Cardiac septum (tissue), 1 donor: ENCODE measurements around the gene CARNS1. TPM values are rescaled to one million over a fixed set of nuclear protein-coding genes. Genes with fewer than 3 reads are reported as not detected.
A peak's percentile ranks its signal among the peaks of the same experiment; 100 is the strongest.

Source experiments
- DNase-seq: peaks from one replicate; pipeline ENCODE4 v3.0.0-alpha.2; 2020; ENCODE audit warnings: low spot score
- intact Hi-C: fragments of 100-400 bp; cut with DNase I; formaldehyde crosslinking; loops from one replicate; pipeline ENCODE4 v1.14.0; 2022
- total RNA-seq: library from RNA; stranded (reverse); fragmentation: NEBNext Ultra II Directional; extraction: Animal tissue kit (Norgen Biotek cat#: 25700); gene quantifications from one replicate; pipeline ENCODE4 v1.2.1, GENCODE V29; 2021
- donor health status: DM: no; HTN: no; CAD: no.

Gene CARNS1
- total RNA-seq, 1 donor from 2014 or later, result 22.2 TPM

DNA sequence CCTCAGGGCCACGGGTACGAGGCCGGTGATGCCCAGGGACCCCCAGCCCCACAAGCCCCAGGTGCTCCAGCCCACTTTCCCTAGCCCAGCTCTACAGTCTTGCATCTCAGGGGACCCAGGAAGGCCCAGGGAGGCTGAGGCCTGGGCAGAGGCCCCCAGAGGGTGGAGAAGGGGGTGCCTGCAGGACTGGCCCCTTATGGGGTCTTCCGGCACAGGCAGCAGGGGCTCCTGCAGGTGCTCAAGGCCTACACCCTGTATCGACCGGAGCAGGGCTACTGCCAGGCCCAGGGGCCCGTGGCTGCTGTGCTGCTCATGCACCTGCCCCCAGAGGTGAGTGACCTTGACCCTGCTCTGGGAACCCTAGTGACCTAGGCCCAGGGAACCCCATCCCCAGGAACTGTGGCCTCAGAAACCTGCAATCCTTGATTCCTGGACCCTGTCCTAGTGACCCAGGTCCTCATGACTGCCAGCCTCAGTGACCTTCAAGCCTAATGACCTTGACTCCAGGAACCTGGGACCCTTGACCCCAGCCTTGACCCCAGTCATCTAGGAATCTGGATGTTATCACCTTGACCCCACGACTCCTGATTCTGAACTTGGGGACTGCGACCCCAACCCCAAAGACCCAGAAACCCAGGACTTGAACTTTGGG lies 9.7 kb upstream of the CARNS1 start:
- DNase-seq, result no peak
- intact Hi-C loops, result no loop called here

DNA sequence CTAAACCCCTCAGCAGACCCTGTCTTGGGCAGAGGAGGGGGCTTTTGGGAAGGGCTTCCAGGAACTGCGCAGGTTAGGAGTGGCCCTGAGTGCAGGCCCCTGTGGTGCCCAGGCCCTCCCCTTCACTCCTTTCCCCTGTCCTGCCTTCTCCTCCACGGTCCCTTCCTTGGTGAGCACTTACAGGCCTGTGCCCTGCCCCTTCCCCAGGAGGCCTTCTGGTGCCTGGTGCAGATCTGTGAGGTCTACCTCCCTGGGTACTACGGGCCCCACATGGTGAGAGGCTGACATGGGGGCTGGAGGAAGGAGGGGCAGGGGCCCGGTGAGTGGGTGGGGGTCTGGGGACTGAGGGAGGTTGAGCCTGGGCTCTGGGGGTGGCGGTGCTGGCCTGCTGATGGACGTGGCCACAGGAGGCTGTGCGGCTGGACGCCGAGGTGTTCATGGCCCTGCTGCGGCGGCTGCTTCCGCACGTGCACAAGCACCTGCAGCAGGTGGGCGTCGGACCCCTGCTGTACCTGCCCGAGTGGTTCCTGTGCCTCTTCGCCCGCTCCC lies 9.0 kb upstream of the CARNS1 start:
- DNase-seq, result no peak
- intact Hi-C loops, result no loop called here

DNA sequence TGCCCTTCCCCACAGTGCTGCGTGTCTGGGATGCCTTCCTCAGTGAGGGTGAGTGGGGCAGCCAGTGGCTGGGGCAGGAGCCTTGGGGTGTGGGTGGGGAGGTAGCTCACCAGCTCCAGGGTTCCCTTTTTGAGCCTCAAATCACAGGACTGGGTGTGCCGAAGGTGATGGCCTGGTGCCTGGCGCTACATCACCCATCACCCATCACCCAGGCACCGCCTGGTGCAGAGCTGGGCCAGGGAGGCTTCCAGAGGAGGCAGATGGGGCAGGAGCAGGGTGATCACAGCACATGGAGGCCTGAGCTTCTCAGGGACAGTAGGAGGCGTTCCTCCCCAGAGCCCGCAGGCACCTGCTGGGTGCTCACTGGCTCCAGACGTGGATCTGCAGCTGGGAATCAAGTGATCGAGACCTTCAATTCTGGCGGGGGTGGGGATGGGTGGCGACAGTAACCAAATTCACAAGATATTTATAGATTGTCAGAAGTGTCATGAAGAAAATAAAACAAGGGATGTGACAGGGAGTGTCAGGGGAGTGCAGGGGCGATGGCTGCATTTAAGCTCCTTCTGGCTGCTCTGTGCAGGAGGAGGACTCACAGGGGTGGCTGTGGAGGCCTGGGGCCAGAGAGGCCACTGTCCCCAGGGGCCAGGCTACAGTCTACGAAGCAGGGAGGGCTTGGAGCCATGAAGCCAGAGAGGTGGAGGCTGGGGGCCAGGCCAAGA lies 8.3 kb upstream of the CARNS1 start:
- no peak for DNase-seq
- intact Hi-C loops, result no loop called here

DNA sequence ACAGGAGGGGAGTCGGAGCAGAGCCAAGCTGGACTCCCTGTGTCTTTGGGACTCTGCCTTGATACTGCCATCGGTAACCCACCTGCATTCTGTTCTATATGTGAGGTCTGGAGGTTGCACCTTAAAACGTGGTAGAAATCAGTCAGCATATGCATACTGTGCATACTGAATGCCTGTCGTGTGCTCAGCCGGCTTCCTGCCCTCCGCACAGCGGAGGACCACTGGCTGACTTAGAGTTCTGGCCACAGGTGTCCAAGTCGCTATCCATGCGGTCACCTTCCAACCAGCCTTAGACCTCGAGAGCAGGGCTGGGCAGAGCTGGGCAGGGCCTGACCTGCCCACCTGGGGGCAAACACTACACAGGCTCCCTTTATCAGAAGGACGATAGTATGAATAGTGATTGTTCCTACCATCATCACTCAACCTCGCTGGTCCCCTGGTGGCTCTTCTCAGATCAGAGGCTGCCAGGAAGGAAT lies 7.8 kb upstream of the CARNS1 start:
- intact Hi-C loops, result no loop called here

DNA sequence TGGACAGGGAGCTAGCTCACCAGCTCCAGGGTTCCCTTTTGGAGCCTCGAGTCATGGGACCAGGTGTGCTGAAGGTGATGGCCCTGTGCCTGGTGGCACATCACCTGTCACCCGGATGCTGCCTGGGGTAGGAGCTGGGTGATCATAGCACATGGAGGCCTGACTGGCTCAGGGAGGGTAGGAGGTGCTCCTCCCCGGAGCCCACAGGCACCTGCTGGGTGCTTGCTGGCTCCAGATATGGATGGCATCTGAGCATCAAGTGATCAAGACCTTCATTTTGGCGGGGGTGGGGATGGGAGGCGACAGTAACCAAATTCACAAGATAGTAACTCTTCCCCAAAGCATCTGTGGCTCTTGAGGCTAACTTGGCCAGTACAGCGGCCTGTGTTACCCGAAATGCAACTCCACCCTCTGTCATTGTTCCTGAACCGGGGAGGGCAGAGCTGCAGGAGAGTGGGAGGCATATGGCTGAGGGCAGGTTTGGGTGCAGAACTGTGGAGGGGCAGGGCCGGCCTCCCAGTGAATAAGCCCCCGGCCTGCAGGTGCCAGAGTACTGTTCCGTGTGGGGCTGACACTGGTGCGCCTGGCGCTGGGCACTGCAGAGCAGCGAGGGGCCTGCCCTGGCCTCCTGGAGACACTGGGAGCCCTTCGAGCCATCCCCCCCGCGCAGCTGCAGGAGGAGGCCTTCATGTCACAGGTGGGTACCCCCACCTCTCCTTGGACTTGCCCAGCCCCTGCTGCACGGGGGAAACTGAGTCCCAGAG lies 6.9 kb upstream of the CARNS1 start:
- intact Hi-C loops, result no loop called here

More for the DNA sequence above, 7.8 kb upstream of the CARNS1 start:
- no peak for DNase-seq

DNA sequence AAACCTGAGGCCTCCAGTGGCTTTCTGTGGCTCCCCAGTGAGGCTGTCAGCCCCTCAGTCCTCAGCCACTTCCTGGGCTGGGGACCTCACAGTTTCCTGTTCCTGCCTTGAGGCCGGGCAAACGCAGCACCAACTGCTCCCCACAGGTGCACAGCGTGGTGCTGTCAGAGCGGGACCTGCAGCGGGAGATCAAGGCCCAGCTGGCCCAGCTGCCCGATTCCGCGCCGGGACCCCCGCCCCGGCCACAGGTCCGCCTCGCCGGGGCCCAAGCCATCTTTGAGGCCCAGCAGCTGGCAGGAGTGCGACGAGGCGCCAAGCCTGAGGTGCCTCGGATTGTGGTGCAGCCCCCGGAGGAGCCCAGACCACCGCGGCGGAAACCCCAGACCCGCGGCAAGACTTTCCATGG lies 6.2 kb upstream of the CARNS1 start:
- intact Hi-C loops, result no loop called here
- no peak for DNase-seq

More for the DNA sequence above, 6.9 kb upstream of the CARNS1 start:
- DNase-seq, result no peak

DNA sequence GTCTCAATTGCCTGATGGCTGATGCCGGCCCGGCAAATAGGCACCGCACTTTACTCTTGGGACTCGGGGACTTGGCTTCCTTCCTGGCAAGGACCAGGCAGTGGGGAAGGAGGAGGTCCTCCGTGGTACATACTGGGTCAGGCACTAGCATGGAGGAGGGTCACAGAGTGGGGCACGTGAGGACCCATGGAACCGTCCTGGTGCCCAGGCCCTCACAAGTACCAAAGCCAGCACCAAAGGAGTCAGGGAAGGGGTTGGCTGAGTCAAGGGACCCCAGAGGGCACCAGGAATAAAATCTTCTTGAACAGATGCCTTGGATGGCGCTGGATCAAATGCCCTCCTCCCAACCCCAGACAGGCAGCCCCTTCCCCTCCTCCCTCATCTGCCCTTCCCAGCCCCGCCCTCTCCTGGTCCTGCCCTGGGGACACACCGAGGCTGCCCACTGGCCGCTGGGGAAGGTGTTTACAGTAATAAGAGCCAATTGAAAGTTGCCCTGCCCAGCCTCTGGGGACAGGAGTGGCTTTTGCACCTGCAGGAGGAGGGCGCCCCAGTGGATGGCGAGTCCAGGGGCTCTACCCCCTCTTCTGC lies 5.6 kb upstream of the CARNS1 start:
- DNase-seq, result no peak
- intact Hi-C loops, result no loop called here

DNA sequence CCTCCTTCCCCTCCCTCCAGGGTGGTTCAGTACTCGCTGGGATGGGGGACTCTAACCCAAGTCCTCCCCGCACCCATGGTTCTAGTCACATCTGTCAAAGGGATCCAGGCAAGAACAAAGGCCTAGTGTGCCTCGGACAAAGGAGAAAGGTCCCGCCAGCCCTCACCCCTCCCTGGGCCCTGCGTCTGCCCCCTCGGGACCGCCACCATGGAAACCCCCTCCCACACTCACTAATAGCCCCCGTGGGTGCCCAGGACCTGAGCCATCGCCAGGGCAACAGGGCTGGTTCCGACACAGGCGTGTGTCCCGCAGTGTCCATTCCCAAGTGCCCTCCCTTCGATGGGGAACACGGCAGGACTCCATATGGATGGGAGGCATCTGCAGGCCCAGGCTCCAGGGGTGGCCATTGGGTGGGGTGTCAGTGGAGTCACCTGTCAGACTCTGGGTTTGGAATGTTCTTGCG lies 5.1 kb upstream of the CARNS1 start:
- no peak for DNase-seq
- intact Hi-C loops, result no loop called here

DNA sequence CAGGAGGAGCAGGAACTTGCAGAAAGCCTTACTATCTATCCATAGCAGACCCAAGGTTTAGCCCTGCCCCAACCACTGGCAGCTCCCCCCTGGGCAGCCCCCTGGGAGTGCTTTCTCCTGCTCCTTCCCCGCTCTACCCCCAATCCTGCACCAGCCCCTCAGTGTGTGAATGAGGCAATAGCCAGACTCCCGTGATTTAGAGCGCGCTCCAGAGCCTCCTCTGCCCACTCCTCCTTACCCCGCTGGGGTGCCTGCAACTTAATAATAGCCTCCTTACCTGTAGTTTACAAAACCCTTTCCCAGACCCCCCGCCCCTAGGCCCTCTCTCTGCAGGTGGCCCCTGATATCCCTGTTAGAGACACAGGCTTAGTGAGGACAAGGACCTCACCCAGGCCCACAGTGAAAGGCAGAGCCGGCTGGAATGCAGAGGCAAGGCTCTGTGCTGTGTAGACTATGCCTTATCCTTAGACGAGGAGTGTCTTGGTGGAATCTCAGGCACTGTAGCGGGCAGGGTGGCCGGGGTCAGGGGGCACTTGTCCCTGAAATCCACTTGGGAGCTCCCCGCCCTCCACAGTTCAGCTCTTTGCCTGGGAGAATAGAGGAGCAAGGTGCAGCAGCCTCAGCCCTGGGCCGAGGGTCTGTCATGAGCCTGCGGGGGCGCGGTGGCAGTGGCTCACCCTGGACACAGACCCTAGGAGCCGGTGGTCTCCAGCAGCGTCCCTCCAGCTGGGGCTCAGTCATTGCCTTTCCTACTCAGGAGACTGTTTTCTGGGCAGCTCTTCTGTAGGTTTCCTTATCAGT lies 4.3 kb upstream of the CARNS1 start:
- intact Hi-C loops, result no loop called here

DNA sequence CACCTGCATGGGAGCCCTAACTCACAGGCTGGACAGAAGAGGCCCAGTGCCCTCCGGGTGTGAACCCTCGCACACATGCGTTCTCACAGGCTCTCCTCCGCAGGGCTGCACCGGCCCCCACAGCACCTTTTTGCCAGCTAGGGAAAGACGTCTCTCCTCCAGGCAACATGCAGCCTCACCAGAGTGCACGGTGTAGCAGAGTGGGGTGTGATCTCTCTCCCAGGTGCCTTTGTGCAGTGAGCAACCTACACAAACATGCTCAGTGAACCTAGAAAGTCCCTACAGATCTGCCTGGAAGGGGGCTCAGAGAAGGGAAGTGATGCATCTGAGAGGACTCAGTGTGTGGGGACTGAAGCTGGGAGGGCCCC lies 3.7 kb upstream of the CARNS1 start:
- no peak for DNase-seq
- intact Hi-C loops, result no loop called here

More for the DNA sequence above, 4.3 kb upstream of the CARNS1 start:
- no peak for DNase-seq

DNA sequence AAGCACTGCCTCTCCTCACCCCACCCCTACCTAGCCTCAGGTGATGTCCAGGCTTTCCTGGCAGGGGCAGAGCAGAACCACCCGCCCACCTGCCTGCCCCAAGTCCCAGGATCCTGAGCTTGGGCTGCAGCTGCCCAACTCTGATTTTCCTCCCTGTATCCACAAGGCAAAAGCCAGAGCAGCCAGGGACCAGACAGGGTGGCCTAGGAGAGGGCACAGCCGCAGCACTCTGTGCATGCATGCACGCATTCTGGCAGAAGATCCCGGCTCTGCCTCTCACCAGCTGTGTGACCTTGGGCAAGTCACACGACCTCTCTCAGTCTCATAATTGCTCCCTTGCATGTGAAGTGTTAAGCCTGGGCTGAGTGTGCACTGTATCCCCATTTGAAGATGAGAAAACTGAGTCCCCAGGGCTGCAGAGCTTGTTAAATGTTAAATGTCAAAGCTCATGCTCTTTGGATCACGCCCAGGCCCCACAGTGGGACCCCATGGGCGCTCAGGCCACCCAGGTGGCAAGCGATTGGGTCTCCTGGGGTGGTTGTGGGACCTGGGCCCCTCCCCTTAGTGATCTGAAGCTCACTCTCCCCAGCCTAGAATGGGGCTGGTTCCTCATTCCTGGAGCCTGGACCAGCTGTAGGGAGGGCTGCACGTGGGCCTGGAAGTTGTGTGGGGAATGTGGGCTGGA lies 2.8 kb upstream of the CARNS1 start:
- DNase-seq, result no peak
- intact Hi-C loops, result no loop called here

DNA sequence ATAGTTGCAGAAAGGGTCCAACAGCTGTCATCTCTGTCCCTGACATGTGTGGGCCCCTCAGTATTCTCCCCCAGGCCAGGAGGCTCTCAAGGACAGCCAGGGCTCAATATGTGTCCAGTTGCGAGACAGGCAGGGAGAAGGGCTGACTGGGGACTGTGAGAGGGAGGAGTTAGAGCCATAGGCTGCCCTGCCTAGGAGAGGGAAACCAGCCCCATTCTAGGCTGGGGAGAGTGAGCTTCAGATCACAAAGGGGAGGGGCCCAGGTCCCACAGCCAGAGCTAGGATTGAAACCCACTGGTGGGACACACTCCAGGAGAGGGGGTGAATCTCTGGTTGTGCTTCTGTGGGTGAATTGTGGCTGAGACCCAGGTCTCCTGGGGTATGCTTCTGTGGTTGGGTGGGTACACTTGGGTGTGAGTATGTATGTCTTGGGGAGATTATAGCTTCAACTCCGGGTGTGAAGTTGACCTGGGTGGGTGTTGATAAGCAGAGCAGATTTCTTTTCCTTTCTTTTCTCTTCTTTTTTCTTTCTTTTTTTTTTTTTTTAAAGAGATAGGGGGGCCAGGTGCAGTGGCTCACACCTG lies 2.1 kb upstream of the CARNS1 start:
- intact Hi-C loops, result no loop called here
- no peak for DNase-seq

DNA sequence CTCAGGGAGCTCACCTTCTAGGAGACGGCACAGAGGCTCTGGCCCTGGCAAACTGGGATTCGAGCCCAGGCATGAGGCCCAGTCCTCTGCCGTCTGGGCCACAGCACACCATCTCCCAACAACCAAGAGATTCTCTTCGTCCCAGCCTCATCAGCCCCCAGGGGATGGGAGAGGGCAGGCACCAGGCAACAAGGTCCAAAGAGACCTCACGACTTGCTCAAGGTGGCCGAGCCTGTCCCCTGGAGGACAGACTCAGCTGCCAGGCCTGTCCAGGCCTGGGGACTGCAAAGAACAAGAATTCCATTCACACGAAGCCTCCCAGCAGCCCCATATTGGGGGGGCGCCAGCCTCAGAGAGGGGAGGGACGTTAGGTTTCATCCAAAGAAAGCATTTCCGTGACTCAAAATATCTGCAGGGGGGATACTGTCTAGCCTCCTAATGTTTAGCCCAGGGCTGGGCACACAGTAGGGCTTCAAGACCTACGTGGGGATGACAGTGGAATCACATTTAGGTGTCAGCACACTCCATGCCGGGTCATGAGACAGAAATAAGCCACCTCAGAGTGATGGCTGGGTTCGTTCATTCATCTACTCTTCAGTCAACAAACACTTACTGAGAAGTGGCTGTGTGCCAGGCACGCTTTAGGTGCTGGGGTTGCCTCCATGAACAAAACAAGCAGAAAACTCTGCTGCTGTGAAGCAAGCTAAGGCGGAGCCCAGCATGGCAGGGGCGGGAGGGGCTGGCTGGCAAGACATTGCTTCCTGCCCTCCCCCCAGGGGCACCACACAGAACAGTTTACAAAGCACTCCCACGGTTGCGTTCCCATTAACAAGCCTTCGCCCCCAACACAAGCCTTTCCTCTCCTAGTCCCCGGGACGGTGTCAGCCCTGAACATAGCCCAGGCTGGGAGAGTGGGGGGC lies 1.2 kb downstream of the CARNS1 start:
- intact Hi-C loops, result no loop called here

DNA sequence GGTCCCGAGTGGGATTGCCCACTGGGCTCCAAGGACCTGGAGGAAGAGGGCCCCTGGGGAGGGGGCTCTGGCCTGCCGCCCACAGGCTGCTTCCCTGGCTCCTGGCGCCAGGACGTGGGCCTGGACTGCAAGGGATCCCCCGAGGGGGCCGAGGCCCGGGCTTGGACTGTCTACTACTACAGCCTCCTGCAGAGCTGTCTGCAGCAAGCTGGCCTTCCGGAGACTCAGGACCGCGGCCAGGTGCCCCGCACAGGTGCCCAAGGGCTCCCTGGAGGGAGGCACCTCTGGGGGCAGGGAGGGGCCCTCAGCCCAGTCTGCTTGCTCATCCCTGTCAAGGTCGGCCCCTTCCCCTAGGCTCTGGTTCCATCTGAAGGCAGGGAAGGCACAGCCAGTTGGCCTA lies 1.9 kb downstream of the CARNS1 start:
- intact Hi-C loops, result no loop called here
- no peak for DNase-seq

More for the DNA sequence above, 1.2 kb downstream of the CARNS1 start:
- DNase-seq, result no peak

DNA sequence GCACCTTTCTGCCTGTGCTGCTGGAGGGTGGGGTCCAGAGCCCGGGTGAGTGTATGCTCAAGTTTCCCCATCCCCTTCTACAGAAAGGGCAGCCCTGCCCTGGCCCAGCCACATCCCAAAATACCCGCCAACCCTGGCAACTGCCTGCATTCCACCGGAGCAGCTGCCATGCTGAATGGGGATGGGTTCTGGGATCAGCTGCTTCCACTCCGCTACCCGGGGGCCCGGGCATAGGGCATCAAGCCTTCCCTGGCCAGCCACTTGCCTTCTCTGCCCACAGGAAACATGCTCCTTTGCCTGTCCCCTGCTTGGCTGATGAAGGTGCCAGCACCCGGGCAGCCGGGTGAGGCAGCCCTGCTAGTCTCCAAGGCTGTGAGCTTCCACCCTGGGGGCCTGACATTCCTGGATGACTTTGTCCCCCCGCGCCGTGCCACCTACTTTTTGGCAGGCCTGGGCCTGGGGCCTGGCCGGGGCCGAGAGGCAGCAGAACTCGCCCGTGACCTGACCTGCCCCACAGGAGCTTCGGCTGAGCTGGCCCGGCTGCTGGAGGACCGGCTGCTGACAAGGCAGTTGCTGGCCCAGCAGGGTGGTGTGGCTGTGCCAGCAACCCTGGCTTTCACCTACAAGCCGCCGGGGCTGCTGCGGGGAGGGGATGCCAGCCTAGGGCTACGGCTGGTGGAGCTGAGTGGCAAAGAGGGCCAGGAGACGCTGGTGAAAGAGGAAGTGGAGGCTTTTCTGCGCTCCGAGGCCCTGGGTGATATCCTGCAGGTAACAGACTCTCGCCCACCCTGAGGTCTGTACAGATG lies 3.2 kb downstream of the CARNS1 start:
- peak; percentile 85 for DNase-seq
- intact Hi-C loops, result no loop called here

DNA sequence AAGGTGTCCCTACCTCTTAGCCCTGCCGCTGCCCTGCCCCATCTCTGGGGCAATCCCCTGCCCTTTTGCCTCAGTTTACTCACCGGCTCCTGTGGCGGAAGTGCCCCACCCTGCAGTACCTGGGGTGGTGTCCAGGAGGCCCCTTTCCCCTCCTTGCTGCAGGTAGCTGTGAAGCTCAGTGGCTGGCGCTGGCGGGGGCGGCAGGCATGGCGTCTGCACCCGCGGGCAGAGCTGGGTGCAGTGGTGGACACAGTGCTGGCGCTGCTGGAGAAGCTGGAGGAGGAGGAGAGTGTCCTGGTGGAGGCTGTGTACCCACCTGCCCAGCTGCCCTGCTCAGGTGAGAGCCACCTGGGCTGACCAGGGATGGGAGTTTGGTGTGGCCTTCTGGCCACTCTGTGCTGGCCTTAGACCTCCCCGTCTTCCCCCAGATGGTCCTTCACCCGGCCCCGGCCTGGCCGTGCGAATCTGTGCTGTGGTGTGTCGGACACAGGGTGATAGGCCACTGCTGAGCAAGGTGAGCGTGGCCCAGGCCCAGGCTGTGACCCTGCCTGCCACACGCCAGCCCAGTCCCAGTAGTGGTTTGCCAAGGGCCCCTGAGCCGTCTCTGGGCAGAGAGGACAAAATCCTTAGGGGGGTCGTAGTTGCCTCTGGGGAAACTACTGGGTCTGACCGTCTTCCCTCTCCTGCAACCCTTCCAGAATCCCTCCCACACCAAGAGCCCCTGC lies 4.0 kb downstream of the CARNS1 start:
- intact Hi-C loops, result no loop called here
- no peak for DNase-seq
